Peyer's patch (tissue), 4 donors: ENCODE measurements around the gene RRP1B. TPM values are rescaled to one million over a fixed set of nuclear protein-coding genes. Genes with fewer than 3 reads are reported as not detected.
"Not testable (repeated sequence)": the region's sequence is repeated elsewhere in the genome, so short reads cannot be mapped to it uniquely, and the experiment has no call there.

Experiments
- DNase-seq, 3 donors: peaks; one replicate each; pipeline ENCODE4 v3.0.0-alpha.2; 2017 to 2019
- H3K27ac ChIP-seq, 4 donors: fragments of 200-600 bp; sonication (generic); one replicate each; pipeline ENCODE4 v1.5.1; 2016 to 2019
- H3K27me3 ChIP-seq, 2 donors: fragments of 200-600 bp; sonication (generic); one replicate each; pipeline ENCODE4 v1.5.1; 2019
- H3K36me3 ChIP-seq, 3 donors: fragments of 200-600 bp; sonication (generic); one replicate each; pipeline ENCODE4 v1.5.1; 2016 to 2019
- H3K4me1 ChIP-seq, 4 donors: fragments of 200-600 bp; sonication (generic); one replicate each; pipeline ENCODE4 v1.5.1; 2016 to 2019
- H3K4me3 ChIP-seq, 4 donors: fragments of 200-600 bp; sonication (generic); 1 replicate in 3 of 4; 2 replicates in 1 of 4; pipeline ENCODE4 v1.5.1; 2016 to 2019; ENCODE audit warnings: mild to moderate bottlenecking in 1 of 4
- H3K9me3 ChIP-seq, 4 donors: fragments of 200-600 bp; sonication (generic); one replicate each; pipeline ENCODE4 v1.5.1; 2016 to 2019; ENCODE audit warnings: mild to moderate bottlenecking in 1 of 4
- CTCF ChIP-seq, 6 experiments: fragments of 450-650 bp in 4 of 6; fragments of 200-600 bp in 2 of 6; sonication (generic) in 1 of 6; IDR thresholded peaks; one replicate each; pipeline ENCODE4 v1.5.1; 2017 to 2019; ENCODE audit warnings: antibody characterized with exemption in 6 of 6, mild to moderate bottlenecking in 3 of 6, moderate library complexity in 1 of 6
- POLR2A ChIP-seq, 2 donors: fragments of 450-650 bp; IDR thresholded peaks; one replicate each; pipeline ENCODE4 v1.5.1; 2017; ENCODE audit warnings: antibody characterized with exemption in 2 of 2, mild to moderate bottlenecking in 2 of 2, moderate library complexity in 2 of 2
- total RNA-seq, 4 donors: library from RNA; depleted of rRNA; stranded (reverse); fragments of >200 nt; gene quantifications; one replicate each; pipeline ENCODE4 v1.1.0, GENCODE V29; 2016

The RRP1B gene
- total RNA-seq, 4 donors from 2014 or later, result 10.7 to 28.1 (median 14.1) TPM

GRCh38 chr21:43646550-43647260 lies 12.7 kb upstream of the RRP1B start:
- peak; percentile 90 to 96 (median 91) for DNase-seq
- H3K36me3 ChIP-seq, result no peaks in the 10 kb centered on the region
- H3K27ac ChIP-seq, result no peak overlapping the region
- no peaks in the 10 kb centered on the region for H3K9me3 ChIP-seq
- H3K4me3 ChIP-seq, result no peak overlapping the region
- peak; percentile 95 to 99 (median 99) for TF ChIP-seq CTCF (IDR thresholded peaks at IDR 0.05)
- peak in 1 of 2 donors; percentile 36 for TF ChIP-seq POLR2A (IDR thresholded peaks at IDR 0.05)
- no peaks in the 10 kb centered on the region for H3K27me3 ChIP-seq
- H3K4me1 ChIP-seq, result peaks cover 0 to 4% (median 2%) of the 10 kb centered on the region in 4 donors

GRCh38 chr21:43648171-43648570 lies 11.2 kb upstream of the RRP1B start:
- Histone ChIP-seq H3K27me3 (no peaks in the 10 kb centered on the region), H3K9me3 (no peaks in the 10 kb centered on the region), H3K27ac (no peak overlapping the region), H3K36me3 (no peaks in the 10 kb centered on the region), H3K4me3 (no peak overlapping the region), H3K4me1 (peaks cover 0 to 4% (median 2%) of the 10 kb centered on the region in 4 donors)
- no peak for DNase-seq
- no peak for TF ChIP-seq CTCF (IDR thresholded peaks at IDR 0.05)
- no peak for TF ChIP-seq POLR2A (IDR thresholded peaks at IDR 0.05)

GRCh38 chr21:43651926-43652325 lies 7.4 kb upstream of the RRP1B start:
- H3K4me1 ChIP-seq, H3K4me3 ChIP-seq, H3K27ac ChIP-seq, H3K9me3 ChIP-seq, H3K27me3 ChIP-seq, DNase-seq, H3K36me3 ChIP-seq: not testable (repeated sequence)

GRCh38 chr21:43652616-43653015 lies 6.7 kb upstream of the RRP1B start:
- no peak overlapping the region for H3K4me3 ChIP-seq
- H3K9me3 ChIP-seq, result no peaks in the 10 kb centered on the region
- TF ChIP-seq POLR2A (IDR thresholded peaks at IDR 0.05) (no peak), CTCF (IDR thresholded peaks at IDR 0.05) (no peak)
- H3K27me3 ChIP-seq, result no peaks in the 10 kb centered on the region
- no peaks in the 10 kb centered on the region for H3K4me1 ChIP-seq
- H3K36me3 ChIP-seq, result no peaks in the 10 kb centered on the region
- H3K27ac ChIP-seq, result no peak overlapping the region
- no peak for DNase-seq

- H3K27ac ChIP-seq, result no peak overlapping the region
- no peaks in the 10 kb centered on the region for H3K27me3 ChIP-seq
- H3K36me3 ChIP-seq, result no peaks in the 10 kb centered on the region
- TF ChIP-seq POLR2A (IDR thresholded peaks at IDR 0.05) (no peak), CTCF (IDR thresholded peaks at IDR 0.05) (no peak)
- H3K9me3 ChIP-seq, result no peaks in the 10 kb centered on the region
- H3K4me3 ChIP-seq, result no peak overlapping the region
- H3K4me1 ChIP-seq, result no peaks in the 10 kb centered on the region
- DNase-seq, result no peak
Measured at GRCh38 chr21:43653626-43654025, 5.7 kb upstream of the RRP1B start.

GRCh38 chr21:43654806-43655489 lies 4.4 kb upstream of the RRP1B start:
- Histone ChIP-seq H3K4me3 (no peak overlapping the region), H3K27me3 (no peaks in the 10 kb centered on the region), H3K9me3 (no peaks in the 10 kb centered on the region), H3K36me3 (no peaks in the 10 kb centered on the region), H3K27ac (no peak overlapping the region), H3K4me1 (peaks cover 0 to 6% (median 3%) of the 10 kb centered on the region in 4 donors)
- TF ChIP-seq POLR2A (IDR thresholded peaks at IDR 0.05) (no peak), CTCF (IDR thresholded peaks at IDR 0.05) (no peak)
- no peak for DNase-seq
